Coronary artery (tissue), 2 donors: ENCODE measurements around the gene CTH.

Source experiments
- DNase-seq: peaks from one replicate; pipeline ENCODE4 v3.0.0-alpha.2; 2017; ENCODE audit warnings: low spot score
- H3K27ac ChIP-seq, 2 donors: fragments of 200-600 bp; sonication (generic); one replicate each; pipeline ENCODE4 v1.5.1; 2016 to 2019
- H3K4me3 ChIP-seq: fragments of 200-600 bp; sonication (generic); 2 replicates; pipeline ENCODE4 v1.5.1; 2016; ENCODE audit warnings: mild to moderate bottlenecking, moderate library complexity
- CTCF ChIP-seq: fragments of 200-600 bp; sonication (generic); IDR thresholded peaks from one replicate; pipeline ENCODE4 v1.5.1; 2019; ENCODE audit warnings: antibody characterized with exemption

The CTH gene

GRCh38 chr1:70392626-70393025, 18.4 kb upstream of the CTH start:
- H3K27ac ChIP-seq: no peak overlapping the region
- TF ChIP-seq CTCF: no peak
- no peak overlapping the region for H3K4me3 ChIP-seq
- no peak for DNase-seq

GRCh38 chr1:70396607-70397006, 14.5 kb upstream of the CTH start:
- H3K4me3 ChIP-seq: no peak overlapping the region
- no peak for DNase-seq
- TF ChIP-seq CTCF: no peak
- H3K27ac ChIP-seq: no peak overlapping the region

GRCh38 chr1:70397013-70397412, 14.1 kb upstream of the CTH start:
- Histone ChIP-seq H3K4me3 (no peak overlapping the region), H3K27ac (no peak overlapping the region)
- no peak for DNase-seq
- TF ChIP-seq CTCF: no peak

- no peak for DNase-seq
Observed at GRCh38 chr1:70400335-70400734, 10.7 kb upstream of the CTH start.

GRCh38 chr1:70401974-70402373, 9.1 kb upstream of the CTH start:
- Histone ChIP-seq H3K27ac (no peak overlapping the region), H3K4me3 (no peak overlapping the region)
- no peak for TF ChIP-seq CTCF
- no peak for DNase-seq

More at GRCh38 chr1:70400335-70400734, 10.7 kb upstream of the CTH start:
- TF ChIP-seq CTCF: no peak
- Histone ChIP-seq H3K27ac (no peak overlapping the region), H3K4me3 (no peak overlapping the region)

- no peak for TF ChIP-seq CTCF
- Histone ChIP-seq H3K4me3 (no peak overlapping the region), H3K27ac (no peak overlapping the region)
- no peak for DNase-seq
Observed at GRCh38 chr1:70403759-70404158, 7.3 kb upstream of the CTH start.

GRCh38 chr1:70405780-70406416, 5.2 kb upstream of the CTH start:
- no peak for TF ChIP-seq CTCF
- Histone ChIP-seq H3K4me3 (no peak overlapping the region), H3K27ac (no peak overlapping the region)
- no peak for DNase-seq
